Osteoblast (primary cell): ENCODE data around the gene PPIL6. TPM values are rescaled to one million over a fixed set of nuclear protein-coding genes. Genes with fewer than 3 reads are reported as not detected.

Experiments used
- DNase-seq: peaks from one replicate; pipeline ENCODE4 v3.0.0; 2011; ENCODE audit warnings: low spot score, mixed read lengths; ENCODE audit not compliant: insufficient read length; ENCODE audit errors: missing footprints
- H2AFZ ChIP-seq: 2 replicates; pipeline ENCODE4 v1.6.0; 2011; ENCODE audit warnings: mild to moderate bottlenecking, low read length
- H3K27ac ChIP-seq: 2 replicates; pipeline ENCODE4 v1.5.1; 2011; ENCODE audit warnings: mild to moderate bottlenecking, low read depth, low read length, moderate library complexity
- H3K27me3 ChIP-seq: 2 replicates; pipeline ENCODE4 v1.6.0; 2012; ENCODE audit warnings: mild to moderate bottlenecking, control low read depth, inconsistent platforms, low read length, moderate library complexity; ENCODE audit not compliant: insufficient read depth
- H3K36me3 ChIP-seq: 2 replicates; pipeline ENCODE4 v1.5.1; 2011; ENCODE audit warnings: mild to moderate bottlenecking, low read length, control low read depth, moderate library complexity; ENCODE audit not compliant: insufficient read depth
- H3K4me1 ChIP-seq: 2 replicates; pipeline ENCODE4 v1.5.1; 2011; ENCODE audit warnings: mild to moderate bottlenecking, low read length, control low read depth, moderate library complexity; ENCODE audit not compliant: insufficient read depth
- H3K4me2 ChIP-seq: 2 replicates; pipeline ENCODE4 v1.6.0; 2011; ENCODE audit warnings: mild to moderate bottlenecking, low read length; ENCODE audit not compliant: insufficient read depth
- H3K4me3 ChIP-seq: fragments of 200-600 bp; sonication (generic); 3 replicates; pipeline ENCODE4 v1.5.1; 2012; ENCODE audit warnings: mild to moderate bottlenecking, low read length, inconsistent platforms; ENCODE audit not compliant: insufficient read depth
- H3K79me2 ChIP-seq: 2 replicates; pipeline ENCODE4 v1.6.0; 2012; ENCODE audit warnings: mild to moderate bottlenecking, low read length, control low read depth, inconsistent platforms; ENCODE audit not compliant: insufficient read depth
- H3K9me3 ChIP-seq: 2 replicates; pipeline ENCODE4 v1.5.1; 2011; ENCODE audit warnings: low read depth, low read length, control low read depth
- H4K20me1 ChIP-seq: 2 replicates; pipeline ENCODE4 v1.6.0; 2012; ENCODE audit warnings: mild to moderate bottlenecking, low read length, control low read depth; ENCODE audit not compliant: insufficient read depth
- CTCF ChIP-seq: IDR thresholded peaks from 2 replicates; pipeline ENCODE4 v1.5.1; 2011; ENCODE audit warnings: mild to moderate bottlenecking, low read depth, low read length, moderate library complexity; ENCODE audit errors: extremely low read depth
- total RNA-seq: library from RNA; depleted of rRNA; stranded (reverse); fragments of >200 nt; gene quantifications from 2 replicates; pipeline ENCODE4 v1.2.3, GENCODE V29; 2012

Gene PPIL6
- total RNA-seq, 1 donor: 5.8 TPM

DNA sequence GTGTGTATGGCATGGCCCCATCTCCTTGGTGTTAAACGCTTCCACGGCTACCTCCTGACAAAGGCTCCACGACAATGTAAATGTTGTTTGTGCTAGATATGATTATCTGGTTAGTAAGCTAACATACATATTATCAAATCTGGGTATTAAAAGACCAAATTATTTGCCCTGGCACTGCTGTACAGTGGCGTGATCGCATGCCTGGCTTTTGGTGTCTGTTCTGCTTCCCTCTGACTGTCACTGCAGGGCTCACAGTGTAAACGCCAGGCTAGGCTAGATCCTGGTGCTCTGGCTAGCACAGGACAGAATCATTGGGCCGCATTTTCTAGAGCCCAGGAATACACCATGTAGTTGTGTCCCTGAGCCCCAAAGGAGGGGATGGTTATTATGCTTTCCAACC lies 96.9 kb downstream of the PPIL6 start:
- Histone ChIP-seq H3K27me3 (no peaks in the 10 kb centered on the region), H3K9me3 (no peaks in the 10 kb centered on the region), H3K36me3 (no peaks in the 10 kb centered on the region), H4K20me1 (no peaks in the 10 kb centered on the region), H3K4me1 (no peaks in the 10 kb centered on the region), H3K4me2 (no peak overlapping the region), H2AFZ (no peak overlapping the region), H3K79me2 (no peaks in the 10 kb centered on the region), H3K4me3 (no peak overlapping the region), H3K27ac (no peak overlapping the region)
- no peak for DNase-seq
- no peak for TF ChIP-seq CTCF

DNA sequence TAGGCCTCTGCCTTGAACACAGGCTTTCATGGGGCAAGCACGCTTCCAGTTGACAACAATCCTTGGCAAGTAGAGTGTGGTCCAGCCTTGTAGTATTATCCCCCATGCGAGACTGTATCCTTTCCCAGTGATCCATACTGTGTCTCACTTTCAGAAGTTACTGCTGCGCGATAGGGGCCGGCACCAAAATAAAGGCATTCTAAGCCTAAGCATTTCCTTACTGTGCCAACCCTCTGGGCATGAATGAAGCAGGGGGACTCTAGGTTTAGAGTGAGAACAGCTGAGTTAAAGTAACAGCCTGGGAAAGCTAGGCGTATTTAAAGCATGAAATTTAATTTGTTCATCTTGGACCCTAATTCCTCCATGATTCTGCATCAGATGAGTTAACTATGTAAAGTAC lies 97.5 kb downstream of the PPIL6 start:
- H3K9me3 ChIP-seq: no peaks in the 10 kb centered on the region
- H3K36me3 ChIP-seq: no peaks in the 10 kb centered on the region
- H3K4me1 ChIP-seq: no peaks in the 10 kb centered on the region
- no peaks in the 10 kb centered on the region for H3K79me2 ChIP-seq
- no peak for TF ChIP-seq CTCF
- no peaks in the 10 kb centered on the region for H4K20me1 ChIP-seq
- no peak overlapping the region for H3K4me2 ChIP-seq
- H2AFZ ChIP-seq: no peak overlapping the region
- H3K27me3 ChIP-seq: no peaks in the 10 kb centered on the region
- no peak overlapping the region for H3K27ac ChIP-seq
- no peak overlapping the region for H3K4me3 ChIP-seq
- DNase-seq: no peak

GRCh38 chr6:109342506-109342905 lies 97.9 kb downstream of the PPIL6 start:
- H3K27ac ChIP-seq: no peak overlapping the region
- no peak for TF ChIP-seq CTCF
- DNase-seq: no peak
- no peaks in the 10 kb centered on the region for H3K9me3 ChIP-seq
- no peaks in the 10 kb centered on the region for H3K79me2 ChIP-seq
- H3K27me3 ChIP-seq: no peaks in the 10 kb centered on the region
- H3K36me3 ChIP-seq: no peaks in the 10 kb centered on the region
- no peak overlapping the region for H3K4me2 ChIP-seq
- no peak overlapping the region for H2AFZ ChIP-seq
- H4K20me1 ChIP-seq: no peaks in the 10 kb centered on the region
- H3K4me3 ChIP-seq: no peak overlapping the region
- no peaks in the 10 kb centered on the region for H3K4me1 ChIP-seq

DNA sequence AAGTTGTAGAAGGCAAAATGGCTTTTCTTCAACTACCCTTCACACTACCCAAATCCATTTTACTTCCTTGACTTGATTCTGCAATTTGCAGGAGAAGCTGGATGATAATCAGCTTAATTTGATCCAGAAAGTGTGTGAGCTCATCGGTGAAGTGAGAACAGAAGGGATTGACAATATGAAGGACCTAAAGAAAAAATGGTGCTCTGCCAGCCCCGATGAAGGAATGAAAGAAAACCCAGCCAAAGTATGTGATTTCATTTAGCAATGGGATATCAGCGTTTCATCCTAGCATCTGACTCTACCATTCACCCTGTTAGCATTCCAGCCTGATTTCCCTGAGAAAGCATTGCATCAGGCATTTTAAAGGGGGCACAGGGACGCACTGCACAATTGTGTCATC lies 99.6 kb downstream of the PPIL6 start:
- Histone ChIP-seq H3K4me3 (no peak overlapping the region), H3K4me2 (no peak overlapping the region), H2AFZ (no peak overlapping the region), H3K36me3 (no peaks in the 10 kb centered on the region), H3K79me2 (no peaks in the 10 kb centered on the region), H3K4me1 (no peaks in the 10 kb centered on the region), H3K9me3 (no peaks in the 10 kb centered on the region), H3K27me3 (no peaks in the 10 kb centered on the region), H4K20me1 (no peaks in the 10 kb centered on the region), H3K27ac (no peak overlapping the region)
- no peak for DNase-seq
- TF ChIP-seq CTCF: no peak

Other genes with a start within 250 kb of the PPIL6 start
- gene CD164, start 58.2 kb downstream of the PPIL6 start, total RNA-seq: 211 and 222 TPM in 2 replicates
- gene SMPD2, start 96 bp upstream of the PPIL6 start, total RNA-seq: 14.8 and 15.0 TPM in 2 replicates
- gene MICAL1, start 15.1 kb upstream of the PPIL6 start, total RNA-seq: 26.1 and 28.0 TPM in 2 replicates
- gene ZBTB24, start 42.6 kb upstream of the PPIL6 start, total RNA-seq: 8.7 and 10.9 TPM in 2 replicates